ENCODE results near the gene TMEM117. TPM values are rescaled to one million over a fixed set of nuclear protein-coding genes. Genes with fewer than 3 reads are reported as not detected.

Gene TMEM117
- total RNA-seq, 1 experiment from 2014 or later: 5.9 TPM

GRCh38 chr12:43852744-43853143, 16.9 kb downstream of the TMEM117 start:
- DNase-seq (ENCODE audit: low spot score): no peak

GRCh38 chr12:43856972-43857371, 21.1 kb downstream of the TMEM117 start:
- TF ChIP-seq EZH2 (IDR thresholded peaks at IDR 0.05; ENCODE audit: borderline replicate concordance, low read depth, low read length, poor library complexity, severe bottlenecking) (no peak), CTCF (conservative IDR thresholded peaks at IDR 0.05; ENCODE audit: low read depth, low read length) (no peak)
- Histone ChIP-seq H3K4me3 (ENCODE audit: low read depth, low read length, poor library complexity, severe bottlenecking) (no peak overlapping the region), H3K4me1 (ENCODE audit: insufficient read depth, low read length, poor library complexity, severe bottlenecking) (no peaks in the 10 kb centered on the region), H3K9me3 (ENCODE audit: low read depth, low read length, poor library complexity, severe bottlenecking) (no peaks in the 10 kb centered on the region), H3K36me3 (ENCODE audit: insufficient read depth, low read length, poor library complexity, severe bottlenecking) (no peaks in the 10 kb centered on the region), H3K27me3 (replicated peaks; ENCODE audit: insufficient read depth, low read depth, low read length, poor library complexity) (no peaks in the 10 kb centered on the region), H3K27ac (ENCODE audit: low read depth, low read length, poor library complexity, severe bottlenecking) (no peak overlapping the region)
- intact Hi-C loops (cut with micrococcal nuclease; ENCODE audit: unreplicated experiment): no loop called here
- ChIA-PET POLR2A (ENCODE audit: low non-redundant PET) (no interaction called here), CTCF (no interaction called here)
- no peak for DNase-seq (ENCODE audit: low spot score)
- BruUV-seq (replicated peaks): no TSS peak

More at GRCh38 chr12:43852744-43853143, 16.9 kb downstream of the TMEM117 start:
- POLR2A ChIA-PET (ENCODE audit: low non-redundant PET): no interaction called here
- Histone ChIP-seq H3K4me1 (ENCODE audit: insufficient read depth, low read length, poor library complexity, severe bottlenecking) (no peaks in the 10 kb centered on the region), H3K4me3 (ENCODE audit: low read depth, low read length, poor library complexity, severe bottlenecking) (no peak overlapping the region), H3K27ac (ENCODE audit: low read depth, low read length, poor library complexity, severe bottlenecking) (no peak overlapping the region), H3K27me3 (replicated peaks; ENCODE audit: insufficient read depth, low read depth, low read length, poor library complexity) (no peaks in the 10 kb centered on the region), H3K9me3 (ENCODE audit: low read depth, low read length, poor library complexity, severe bottlenecking) (no peaks in the 10 kb centered on the region), H3K36me3 (ENCODE audit: insufficient read depth, low read length, poor library complexity, severe bottlenecking) (no peaks in the 10 kb centered on the region)
- TF ChIP-seq EZH2 (IDR thresholded peaks at IDR 0.05; ENCODE audit: borderline replicate concordance, low read depth, low read length, poor library complexity, severe bottlenecking): no peak
- CTCF ChIA-PET: no interaction called here
- intact Hi-C loops (cut with micrococcal nuclease; ENCODE audit: unreplicated experiment): no loop called here
- BruUV-seq (replicated peaks): no TSS peak

- Histone ChIP-seq H3K4me1 (ENCODE audit: insufficient read depth, low read length, poor library complexity, severe bottlenecking) (no peaks in the 10 kb centered on the region), H3K27ac (ENCODE audit: low read depth, low read length, poor library complexity, severe bottlenecking) (no peak overlapping the region), H3K9me3 (ENCODE audit: low read depth, low read length, poor library complexity, severe bottlenecking) (no peaks in the 10 kb centered on the region), H3K4me3 (ENCODE audit: low read depth, low read length, poor library complexity, severe bottlenecking) (no peak overlapping the region), H3K36me3 (ENCODE audit: insufficient read depth, low read length, poor library complexity, severe bottlenecking) (no peaks in the 10 kb centered on the region), H3K27me3 (replicated peaks; ENCODE audit: insufficient read depth, low read depth, low read length, poor library complexity) (no peaks in the 10 kb centered on the region)
- ChIA-PET POLR2A (ENCODE audit: low non-redundant PET) (no interaction called here), CTCF (no interaction called here)
- intact Hi-C loops (cut with micrococcal nuclease; ENCODE audit: unreplicated experiment): no loop called here
- no TSS peak for BruUV-seq (replicated peaks)
- no peak for DNase-seq (ENCODE audit: low spot score)
- TF ChIP-seq CTCF (conservative IDR thresholded peaks at IDR 0.05; ENCODE audit: low read depth, low read length) (no peak), EZH2 (IDR thresholded peaks at IDR 0.05; ENCODE audit: borderline replicate concordance, low read depth, low read length, poor library complexity, severe bottlenecking) (no peak)
Measured at GRCh38 chr12:43858096-43858495, 22.2 kb downstream of the TMEM117 start.

- CTCF ChIA-PET: no interaction called here
- TF ChIP-seq CTCF (conservative IDR thresholded peaks at IDR 0.05; ENCODE audit: low read depth, low read length) (no peak), EZH2 (IDR thresholded peaks at IDR 0.05; ENCODE audit: borderline replicate concordance, low read depth, low read length, poor library complexity, severe bottlenecking) (no peak)
- Histone ChIP-seq H3K27ac (ENCODE audit: low read depth, low read length, poor library complexity, severe bottlenecking) (no peak overlapping the region), H3K36me3 (ENCODE audit: insufficient read depth, low read length, poor library complexity, severe bottlenecking) (no peaks in the 10 kb centered on the region), H3K4me1 (ENCODE audit: insufficient read depth, low read length, poor library complexity, severe bottlenecking) (no peaks in the 10 kb centered on the region), H3K27me3 (replicated peaks; ENCODE audit: insufficient read depth, low read depth, low read length, poor library complexity) (no peaks in the 10 kb centered on the region), H3K9me3 (ENCODE audit: low read depth, low read length, poor library complexity, severe bottlenecking) (no peaks in the 10 kb centered on the region), H3K4me3 (ENCODE audit: low read depth, low read length, poor library complexity, severe bottlenecking) (no peak overlapping the region)
- intact Hi-C loops (cut with micrococcal nuclease; ENCODE audit: unreplicated experiment): no loop called here
- POLR2A ChIA-PET (ENCODE audit: low non-redundant PET): interaction anchor here (0.6 kb wide), 1 partner anchor 27 kb away, joined by 3 read pairs; no protein-coding TSS in a partner anchor
- BruUV-seq (replicated peaks): no TSS peak
- no peak for DNase-seq (ENCODE audit: low spot score)
Measured at GRCh38 chr12:43858991-43859390, 23.1 kb downstream of the TMEM117 start.

Data from A673 (cell line).